ENCODE measurements around the gene AVPR2.

Gene AVPR2

DNA sequence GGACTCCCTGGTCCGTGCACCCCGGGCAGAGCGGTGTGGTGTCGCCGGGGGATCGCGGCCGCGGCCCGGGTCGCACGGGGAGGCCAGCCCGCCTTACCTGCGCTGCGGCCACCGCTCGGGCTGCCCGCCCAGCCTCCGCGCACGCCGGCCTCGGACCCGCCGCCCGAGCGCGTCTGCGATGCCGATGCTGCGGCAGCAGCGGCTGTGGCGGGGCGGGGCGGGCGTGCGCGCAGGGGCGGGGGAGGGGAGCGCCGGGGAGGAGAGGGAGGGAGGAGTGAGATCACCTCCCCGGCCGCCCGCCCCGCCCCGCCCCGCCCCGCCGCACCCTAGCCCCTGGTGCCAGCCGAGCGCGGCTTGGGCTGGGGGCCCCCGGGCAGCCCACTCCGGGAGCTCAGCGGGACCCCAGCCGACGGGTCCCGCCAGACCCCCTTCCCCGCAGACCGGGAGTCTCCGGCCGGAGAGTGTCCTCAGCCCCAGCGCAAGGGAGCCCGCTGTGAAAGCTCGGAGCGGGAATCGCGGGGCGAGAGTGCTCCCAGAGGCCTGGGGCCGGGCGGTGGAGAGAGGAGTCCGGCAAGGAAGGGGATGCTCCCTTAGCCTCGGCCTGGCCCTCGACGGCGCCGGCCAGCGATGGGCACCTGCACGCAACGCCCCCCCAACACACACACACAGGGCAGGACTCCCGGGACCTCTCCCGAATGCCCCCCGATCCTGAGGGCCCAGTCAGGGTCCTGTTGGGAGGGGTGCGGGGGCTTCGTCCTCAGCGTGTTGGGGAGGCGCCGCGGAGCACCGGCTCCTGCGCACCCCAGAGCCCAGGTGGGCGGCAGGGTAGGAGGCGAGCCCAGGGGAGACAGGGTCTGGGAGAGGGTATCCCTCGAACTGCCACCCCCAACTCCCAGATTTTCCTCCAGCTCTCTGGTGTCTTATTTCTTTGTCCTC is 18.2 kb upstream of the AVPR2 start, which contains the start of gene L1CAM:
Gene L1CAM, minus strand, starts transcription at position 206 of the 936 bp plus-strand sequence. CDS start 10,337 bp downstream, outside the sequence.
- DNase-seq (ENCODE audit: low read depth in 2 of 2), result peak in 1 of 2 donors; percentile 10

DNA sequence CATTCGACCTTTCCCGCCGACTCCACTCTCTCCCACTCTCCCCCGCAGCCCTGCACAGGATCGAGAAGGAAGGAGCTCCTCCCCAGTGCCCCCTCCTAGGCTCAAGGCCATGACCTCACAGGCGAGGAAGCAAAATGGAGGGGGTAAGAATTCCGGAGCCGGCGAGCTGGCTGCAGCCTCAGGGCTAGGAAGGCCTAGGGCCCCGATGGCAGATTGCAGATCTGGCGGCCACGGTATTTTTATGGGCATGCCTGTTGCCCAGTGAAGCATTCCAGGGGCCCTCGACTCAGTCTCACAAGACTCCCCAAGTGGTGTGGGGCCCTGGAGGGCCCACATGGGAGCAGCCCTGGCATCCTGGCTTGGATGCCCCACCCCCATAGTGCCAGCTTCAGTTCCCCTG is 17.6 kb upstream of the AVPR2 start:
- DNase-seq (ENCODE audit: low read depth in 2 of 2), result no peak

- no peak for DNase-seq (ENCODE audit: low read depth in 2 of 2)
These were observed 17.1 kb upstream of the AVPR2 start for GRCh38 chrX:153887385-153887784.

DNA sequence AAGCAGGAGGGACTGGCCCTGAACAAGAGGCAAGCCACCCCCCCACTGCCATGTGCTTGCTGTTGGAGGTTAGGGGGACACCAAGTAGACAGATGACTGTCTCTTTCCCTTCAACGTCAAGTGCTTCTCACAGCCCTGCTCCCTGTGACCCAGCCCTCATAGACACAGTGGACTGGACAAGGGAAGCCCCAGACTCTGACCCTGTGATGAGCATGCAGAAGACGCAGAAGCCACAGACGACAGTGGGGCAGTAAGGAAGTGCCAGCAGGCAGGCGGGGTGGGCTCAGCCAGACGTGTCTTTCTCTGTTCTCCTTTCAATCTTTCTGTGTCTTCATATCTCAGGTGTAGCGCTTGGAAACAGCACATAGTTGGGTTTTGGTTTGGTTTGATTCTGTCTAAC is 16.1 kb upstream of the AVPR2 start:
- DNase-seq (ENCODE audit: low read depth in 2 of 2), result no peak

DNA sequence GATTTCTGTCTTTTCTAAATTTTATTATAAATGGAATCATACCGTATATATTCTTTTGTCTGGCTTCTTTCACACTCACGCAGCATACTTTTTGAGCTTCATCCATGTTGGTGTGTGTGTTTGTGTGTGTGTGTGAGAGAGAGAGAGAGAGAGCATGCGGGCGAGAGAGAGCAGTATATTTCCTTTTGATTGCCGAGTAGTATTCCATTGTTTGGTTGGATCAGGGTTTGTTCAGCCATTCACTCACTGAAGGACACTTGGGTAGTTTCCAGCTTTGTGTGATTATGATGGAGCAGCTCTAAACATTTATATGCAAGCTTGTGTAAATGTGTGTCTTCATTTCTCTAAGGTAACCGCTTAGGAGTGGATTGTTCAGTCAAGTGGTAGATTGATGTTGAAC is 15.3 kb upstream of the AVPR2 start:
- DNase-seq (ENCODE audit: low read depth in 2 of 2), result no peak

DNA sequence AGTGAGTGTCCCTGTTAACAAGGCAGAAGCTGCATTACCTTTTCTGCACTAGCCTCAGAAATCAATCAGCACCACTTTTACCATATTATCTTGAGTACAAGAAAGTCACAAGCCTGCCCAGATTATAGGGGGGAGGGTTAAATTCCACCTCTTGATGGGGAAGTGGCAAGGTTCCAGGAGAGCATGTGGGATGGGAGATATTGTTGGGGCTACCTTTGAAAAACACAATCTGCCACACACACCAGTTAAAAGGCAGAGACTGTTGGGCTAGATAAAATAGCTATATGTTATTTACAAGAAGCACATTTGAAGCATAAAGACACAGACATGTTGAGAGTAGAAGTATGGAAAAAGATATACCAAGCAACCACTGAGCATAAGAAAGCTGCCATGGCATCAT is 6.6 kb upstream of the AVPR2 start:
- DNase-seq (ENCODE audit: low read depth in 2 of 2), result no peak

DNA sequence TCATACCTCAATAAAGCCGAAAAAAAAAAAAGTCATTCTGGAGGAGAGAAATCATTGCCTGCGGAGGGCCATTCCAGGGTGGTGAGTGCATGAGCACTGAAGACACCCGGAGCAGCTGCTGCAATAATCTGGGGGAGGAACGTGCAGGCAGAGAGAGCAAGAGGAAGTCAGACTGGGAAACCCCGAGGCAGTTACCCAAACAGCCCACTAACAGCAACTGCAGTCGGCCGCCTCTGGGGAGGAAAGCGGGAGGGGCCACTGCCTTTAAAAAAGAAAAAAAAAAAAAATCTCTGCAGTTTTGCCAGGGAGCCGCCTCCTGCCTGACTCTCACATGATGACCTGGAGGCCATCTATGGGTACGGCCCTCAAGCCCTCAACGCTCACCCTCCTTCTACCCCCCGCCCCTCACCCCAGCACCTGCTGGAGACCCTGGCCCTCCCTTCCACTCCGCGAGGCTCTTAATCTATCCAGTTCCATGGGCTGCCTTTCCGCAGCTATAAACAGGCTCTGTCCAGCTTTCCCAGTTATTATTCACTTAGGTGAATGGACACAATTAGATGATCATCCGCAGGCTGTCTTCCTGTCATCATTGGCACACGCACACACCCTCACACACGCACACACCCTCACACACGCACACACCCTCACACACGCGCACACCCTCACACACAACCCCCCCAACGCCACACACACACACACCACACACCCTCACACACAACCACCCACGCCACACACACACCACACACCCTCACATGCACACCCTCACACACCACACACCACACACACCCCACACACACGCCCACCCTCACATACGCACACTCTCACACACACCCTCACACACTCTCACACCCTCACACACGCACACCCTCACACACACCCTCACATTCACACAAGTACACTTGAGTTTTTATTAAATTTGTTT is 3.4 kb upstream of the AVPR2 start:
- DNase-seq (ENCODE audit: low read depth in 2 of 2), result peak; percentile 11 to 16

GRCh38 chrX:153901753-153902140 is 2.7 kb upstream of the AVPR2 start:
- DNase-seq (ENCODE audit: low read depth in 2 of 2), result no peak

DNA sequence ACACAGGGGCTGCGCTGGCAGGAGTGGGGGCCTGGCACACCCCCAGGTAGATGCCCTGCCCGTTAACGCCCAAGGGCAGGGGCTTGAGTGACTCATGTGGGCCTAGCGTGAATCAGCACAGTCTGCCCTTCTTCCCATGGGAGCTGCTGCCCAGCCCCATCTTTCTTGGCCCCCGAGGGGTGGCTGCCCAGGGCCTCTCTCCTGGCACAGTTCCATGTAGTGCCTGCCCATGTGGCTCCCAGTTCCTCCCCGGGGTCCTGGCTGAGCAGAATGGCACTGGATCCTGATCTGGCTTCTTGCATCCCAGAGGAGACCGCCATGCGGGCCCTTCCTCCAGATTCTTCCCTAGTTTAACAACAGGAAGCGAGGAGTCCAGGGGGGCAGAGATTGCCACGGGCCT is 2.1 kb upstream of the AVPR2 start:
- no peak for DNase-seq (ENCODE audit: low read depth in 2 of 2)

DNA sequence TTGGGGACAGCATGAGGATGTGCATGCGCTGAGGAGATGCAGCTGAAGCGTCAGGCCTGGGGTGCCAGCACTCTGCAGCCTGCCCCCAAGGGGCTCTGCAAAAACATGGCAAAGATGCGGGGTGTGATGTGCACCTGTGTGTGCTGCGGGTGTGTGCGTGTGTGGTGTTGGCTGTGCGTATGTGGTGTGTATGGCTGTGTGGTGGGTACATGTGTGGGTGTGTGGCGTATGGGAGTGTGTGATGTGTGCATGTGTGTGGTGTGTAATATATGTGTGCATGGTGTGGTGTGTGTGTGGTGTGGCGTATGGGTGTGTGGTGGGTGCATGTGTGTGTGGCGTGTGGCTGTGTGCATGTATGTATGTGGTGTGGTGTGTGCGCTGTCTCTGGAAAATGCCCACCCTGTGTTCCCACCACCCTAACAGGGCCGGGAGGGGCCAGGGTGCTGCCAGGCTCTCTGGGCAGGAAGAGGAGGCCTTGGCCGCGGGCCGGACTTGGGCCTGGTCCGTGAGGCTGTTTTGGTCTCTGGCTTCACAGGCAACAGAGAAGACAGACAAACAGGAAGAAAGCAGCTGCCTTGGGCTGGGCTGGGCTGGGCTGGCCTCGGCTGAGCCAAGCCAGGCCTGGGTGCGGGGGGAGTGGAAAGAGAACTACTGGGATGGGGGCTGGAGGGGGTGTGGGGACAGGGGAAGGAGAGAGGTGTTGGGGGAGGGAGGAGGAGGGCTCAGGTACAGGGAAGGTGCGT is 1.1 kb upstream of the AVPR2 start:
- DNase-seq (ENCODE audit: low read depth in 2 of 2), result no peak

- no peak for DNase-seq (ENCODE audit: low read depth in 2 of 2)
These were observed 1.1 kb downstream of the AVPR2 start for GRCh38 chrX:153905481-153906095.

- no peak for DNase-seq (ENCODE audit: low read depth in 2 of 2)
These were observed 1.8 kb downstream of the AVPR2 start for GRCh38 chrX:153906126-153906917.

DNA sequence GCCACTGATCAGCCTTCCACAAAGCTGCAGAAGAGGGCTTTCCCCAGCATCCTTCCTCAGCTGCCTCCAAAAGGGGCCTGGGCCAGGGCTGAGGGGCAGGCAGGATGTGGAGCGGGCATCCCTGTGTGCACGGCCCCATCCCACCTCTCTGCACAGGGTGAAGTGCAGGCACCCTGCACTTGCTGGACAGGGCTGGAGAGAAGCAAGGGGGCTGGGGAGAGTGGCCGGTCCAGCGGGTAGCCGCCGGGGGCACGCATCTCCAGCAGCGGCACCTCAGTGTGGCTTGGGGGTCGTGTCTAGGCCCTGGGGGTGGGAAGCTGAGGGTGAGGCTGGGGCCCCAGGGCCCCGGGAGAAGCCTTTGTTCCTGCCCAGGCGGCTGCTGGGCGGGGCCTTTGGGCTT is 3.0 kb downstream of the AVPR2 start:
- DNase-seq (ENCODE audit: low read depth in 2 of 2), result no peak

GRCh38 chrX:153908219-153908860 is 3.9 kb downstream of the AVPR2 start:
- DNase-seq (ENCODE audit: low read depth in 2 of 2), result no peak

DNA sequence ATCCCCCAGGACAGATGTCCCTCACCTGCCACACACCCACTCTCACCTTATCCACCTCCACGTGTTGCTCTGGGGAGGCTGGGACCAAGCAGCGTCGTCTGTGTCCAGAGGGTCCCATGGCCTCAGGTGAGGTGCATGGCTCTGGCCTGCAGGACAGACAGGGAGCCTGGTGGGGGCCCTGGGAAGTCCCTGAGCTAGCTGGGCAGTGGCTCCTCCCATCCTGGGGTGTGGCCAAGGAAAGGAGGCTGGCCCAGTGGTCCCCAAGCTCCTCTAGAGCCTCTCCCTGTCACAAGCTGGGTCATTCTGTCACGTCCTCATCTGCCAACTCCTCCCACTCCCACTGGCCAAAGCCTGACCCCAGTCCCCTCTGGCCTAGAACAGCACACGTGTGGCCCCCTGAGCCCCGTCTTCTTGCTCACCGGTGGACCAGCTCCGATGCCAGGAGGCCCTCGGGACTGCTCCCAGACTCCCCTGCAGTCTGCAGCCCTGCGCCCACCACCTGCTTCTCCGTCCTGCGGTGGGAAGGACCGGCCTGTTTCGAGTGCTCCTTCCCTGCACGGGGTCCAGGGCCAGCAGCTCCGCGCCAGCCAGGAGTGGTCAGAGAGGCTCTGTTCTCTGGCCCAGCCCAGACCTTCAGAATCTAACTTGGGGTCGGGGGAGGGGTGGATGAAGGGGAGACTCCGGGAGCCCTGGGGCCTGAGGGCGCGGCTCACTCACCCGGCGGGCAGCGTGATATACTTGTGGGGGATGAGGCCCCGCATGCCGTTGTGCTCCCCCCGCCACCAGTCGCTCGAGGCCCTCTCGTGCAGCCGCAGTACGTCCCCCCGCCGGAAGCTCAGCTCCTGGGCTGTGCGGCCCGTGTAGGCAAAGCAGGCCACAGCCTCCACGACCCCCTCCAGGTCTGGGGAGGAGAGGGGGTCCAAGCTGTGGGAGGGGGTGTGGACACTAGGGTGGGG is 4.8 kb downstream of the AVPR2 start:
- DNase-seq (ENCODE audit: low read depth in 2 of 2), result no peak

DNA sequence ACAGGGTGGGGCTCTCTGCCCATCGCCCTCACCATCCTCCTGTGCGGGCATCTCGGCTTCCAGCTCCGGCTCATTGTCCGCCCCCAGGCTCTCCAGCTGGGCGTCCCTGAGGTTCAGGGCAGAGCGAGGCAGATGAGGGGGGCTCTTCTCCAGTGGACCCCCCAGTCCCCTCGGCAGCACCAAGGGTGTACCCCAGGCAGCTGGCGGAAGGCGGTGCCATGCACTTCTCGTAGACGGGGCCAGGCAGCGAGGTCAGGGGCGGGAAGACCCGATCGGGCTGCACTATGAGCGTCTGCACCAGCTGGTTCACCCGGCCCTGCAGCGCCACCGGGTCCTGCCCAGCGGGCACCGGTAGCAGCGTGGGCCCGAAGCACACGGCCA is 5.5 kb downstream of the AVPR2 start:
- no peak for DNase-seq (ENCODE audit: low read depth in 2 of 2)

GRCh38 chrX:153910446-153910845 is 6.0 kb downstream of the AVPR2 start:
- DNase-seq (ENCODE audit: low read depth in 2 of 2), result no peak

GRCh38 chrX:153911798-153912197 is 7.3 kb downstream of the AVPR2 start:
- DNase-seq (ENCODE audit: low read depth in 2 of 2), result no peak

- DNase-seq (ENCODE audit: low read depth in 2 of 2), result no peak
These were observed 8.7 kb downstream of the AVPR2 start for GRCh38 chrX:153913211-153913610.
